ELR (cell line): ENCODE results near the gene GRP.
"Not testable (repeated sequence)": the region's sequence is repeated elsewhere in the genome, so short reads cannot be mapped to it uniquely, and the experiment has no call there.

Experiments
- DNase-seq: peaks from one replicate; pipeline ENCODE4 v3.0.0-alpha.2; 2015; ENCODE audit warnings: low read depth

The GRP gene

GRCh38 chr18:59229191-59229590 is 9.2 kb downstream of the GRP start:
- peak; percentile 71 for DNase-seq

GRCh38 chr18:59229701-59230443 is 9.9 kb downstream of the GRP start:
- no peak for DNase-seq

- peak; percentile 12 for DNase-seq
These were observed 11.2 kb downstream of the GRP start for GRCh38 chr18:59231114-59231513.

GRCh38 chr18:59231877-59232276 is 11.9 kb downstream of the GRP start:
- no peak for DNase-seq

GRCh38 chr18:59232309-59233016 is 12.5 kb downstream of the GRP start:
- no peak for DNase-seq

GRCh38 chr18:59233017-59233410 is 13.1 kb downstream of the GRP start:
- peak; percentile 92 for DNase-seq

GRCh38 chr18:59238385-59238784 is 18.4 kb downstream of the GRP start:
- peak; percentile 20 for DNase-seq

- DNase-seq, result no peak
These were observed 19.7 kb downstream of the GRP start for GRCh38 chr18:59239642-59240041.

- peak; percentile 43 for DNase-seq
These were observed 22.9 kb downstream of the GRP start for GRCh38 chr18:59242906-59243305.

GRCh38 chr18:59246796-59247195 is 26.8 kb downstream of the GRP start:
- no peak for DNase-seq

GRCh38 chr18:59249199-59249774 is 29.3 kb downstream of the GRP start:
- peak; percentile 86 for DNase-seq

GRCh38 chr18:59255491-59255890 is 35.5 kb downstream of the GRP start:
- not testable (repeated sequence) for DNase-seq

GRCh38 chr18:59261842-59262241 is 41.9 kb downstream of the GRP start:
- DNase-seq, result not testable (repeated sequence)

- not testable (repeated sequence) for DNase-seq
These were observed 42.3 kb downstream of the GRP start for GRCh38 chr18:59262243-59262642.

- peak; percentile 33 for DNase-seq
These were observed 43.7 kb downstream of the GRP start for GRCh38 chr18:59263661-59264060.

GRCh38 chr18:59264121-59264571 is 44.2 kb downstream of the GRP start:
- no peak for DNase-seq

- DNase-seq, result no peak
These were observed 44.8 kb downstream of the GRP start for GRCh38 chr18:59264651-59265245.

- no peak for DNase-seq
These were observed 45.5 kb downstream of the GRP start for GRCh38 chr18:59265246-59265973.

GRCh38 chr18:59265974-59266369 is 46.0 kb downstream of the GRP start:
- no peak for DNase-seq

GRCh38 chr18:59266459-59266858 is 46.5 kb downstream of the GRP start:
- DNase-seq, result no peak

GRCh38 chr18:59266886-59267502 is 47.0 kb downstream of the GRP start:
- DNase-seq, result no peak
